Fibroblast of pulmonary artery (primary cell): Measurements from ENCODE around the gene DYRK3.
"Not testable (repeated sequence)": the region's sequence is repeated elsewhere in the genome, so short reads cannot be mapped to it uniquely, and the experiment has no call there.

ENCODE experiments used
- DNase-seq: peaks from one replicate; pipeline ENCODE4 v3.0.0-alpha.2; 2010; ENCODE audit warnings: low read depth
- H3K4me3 ChIP-seq: replicated peaks from 2 replicates; pipeline ENCODE4 v1.5.1; 2011; ENCODE audit warnings: low read depth, mild to moderate bottlenecking, control low read depth, low read length, moderate library complexity
- CTCF ChIP-seq: IDR thresholded peaks from 2 replicates; pipeline ENCODE4 v1.5.1; 2011; ENCODE audit warnings: mild to moderate bottlenecking, control low read depth, low read length, inconsistent platforms; ENCODE audit errors: missing control alignments

Gene DYRK3

GRCh38 chr1:206633708-206634121 lies 1.6 kb upstream of the DYRK3 start:
- TF ChIP-seq CTCF, result no peak
- H3K4me3 ChIP-seq, result peak overlapping the region; percentile 29
- DNase-seq, result peak; percentile 97

- peak; percentile 93 for DNase-seq
- TF ChIP-seq CTCF, result peak; percentile 82
- peak overlapping the region; percentile 86 for H3K4me3 ChIP-seq
Measured at GRCh38 chr1:206634365-206635079, 814 bp upstream of the DYRK3 start.

- no peak for DNase-seq
- H3K4me3 ChIP-seq, result peak overlapping the region; percentile 86
- no peak for TF ChIP-seq CTCF
Measured at GRCh38 chr1:206635978-206636345, 626 bp downstream of the DYRK3 start.

- TF ChIP-seq CTCF, result no peak
- no peak for DNase-seq
- H3K4me3 ChIP-seq, result peak overlapping the region; percentile 86
Measured at GRCh38 chr1:206636671-206637070, 1.3 kb downstream of the DYRK3 start.

GRCh38 chr1:206637605-206638004 lies 2.3 kb downstream of the DYRK3 start:
- peak overlapping the region; percentile 86 for H3K4me3 ChIP-seq
- no peak for DNase-seq

GRCh38 chr1:206642074-206642473 lies 6.7 kb downstream of the DYRK3 start:
- H3K4me3 ChIP-seq, result not testable (repeated sequence)

More at GRCh38 chr1:206637605-206638004, 2.3 kb downstream of the DYRK3 start:
- TF ChIP-seq CTCF, result no peak

GRCh38 chr1:206643118-206643698 lies 7.9 kb downstream of the DYRK3 start:
- DNase-seq, result no peak
- TF ChIP-seq CTCF, result no peak

More at GRCh38 chr1:206642074-206642473, 6.7 kb downstream of the DYRK3 start:
- DNase-seq, result not testable (repeated sequence)

More at GRCh38 chr1:206643118-206643698, 7.9 kb downstream of the DYRK3 start:
- H3K4me3 ChIP-seq, result no peak overlapping the region
